Endothelial cell of umbilical vein (primary cell): ENCODE data around the gene DDA1. TPM values are rescaled to one million over a fixed set of nuclear protein-coding genes. Genes with fewer than 3 reads are reported as not detected.

Experiments
- BruUV-seq: library from RNA; stranded (reverse); fragments of 400-500 nt; replicated peaks from 2 replicates; lab custom pipeline; 2021; lab: Mats Ljungman, UMichigan
- CTCF ChIA-PET: fragments of 300-600, 350-600 bp; sonication (Branson Sonifier 250); formaldehyde crosslinking; loops from one replicate; lab custom pipeline; 2021; ENCODE audit warnings: antibody characterized with exemption, inconsistent platforms; lab: Charles Lee
- POLR2A ChIA-PET: fragments of 300-600, 350-600 bp; sonication (Branson Sonifier 250); formaldehyde crosslinking; loops from one replicate; lab custom pipeline; 2021; ENCODE audit warnings: antibody characterized with exemption, inconsistent platforms; lab: Charles Lee
- DNase-seq: peaks from one replicate; pipeline ENCODE4 v3.0.0-alpha.2; 2011; ENCODE audit warnings: low read depth, low spot score
- FAIRE-seq: peaks from 2 replicates; lab custom pipeline; 2011; peaks lifted over from hg19 to GRCh38; lab: Jason Lieb, UNC
- H2AFZ ChIP-seq: 2 replicates; pipeline ENCODE4 v1.6.0; 2012; ENCODE audit warnings: low read depth, low read length, control low read depth, inconsistent platforms
- H3K27ac ChIP-seq: 2 replicates; pipeline ENCODE4 v1.5.1; 2011; ENCODE audit warnings: low read depth, mild to moderate bottlenecking, control low read depth, low read length, moderate library complexity; ENCODE audit not compliant: insufficient read depth
- H3K27me3 ChIP-seq, 2 experiments: 2 replicates each; pipeline versions ENCODE4 v1.6.0 to v1.6.1; 2011; ENCODE audit warnings: low read length in 2 of 2, mixed read lengths in 1 of 2; ENCODE audit not compliant: control insufficient read depth in 2 of 2, insufficient read depth in 2 of 2
- H3K36me3 ChIP-seq, 2 experiments: 2 replicates in 1 of 2; 3 replicates in 1 of 2; pipeline ENCODE4 v1.5.1; 2011; ENCODE audit warnings: low read length in 2 of 2, mild to moderate bottlenecking in 1 of 2, moderate library complexity in 1 of 2; ENCODE audit not compliant: control insufficient read depth in 2 of 2, insufficient read depth in 2 of 2; ENCODE audit errors: extremely low read depth in 1 of 2
- H3K4me1 ChIP-seq: 3 replicates; pipeline ENCODE4 v1.5.1; 2011; ENCODE audit warnings: mild to moderate bottlenecking, low read length; ENCODE audit not compliant: control insufficient read depth, insufficient read depth; ENCODE audit errors: extremely low read depth
- H3K4me2 ChIP-seq: 2 replicates; pipeline ENCODE4 v1.6.1; 2011; ENCODE audit warnings: low read length, control low read depth, mixed read lengths; ENCODE audit not compliant: insufficient read depth
- H3K4me3 ChIP-seq, 3 experiments: fragments of 200-600 bp in 1 of 3; sonication (generic), shearing (Covaris generic) in 1 of 3; replicated peaks in 1 of 3; 2 replicates each; pipeline ENCODE4 v1.5.1; 2011 to 2016; ENCODE audit warnings: control low read depth in 3 of 3, low read length in 3 of 3, mild to moderate bottlenecking in 2 of 3, inconsistent platforms in 1 of 3, low read depth in 1 of 3, moderate library complexity in 1 of 3; ENCODE audit not compliant: insufficient read depth in 1 of 3
- H3K79me2 ChIP-seq: 2 replicates; pipeline ENCODE4 v1.6.0; 2012; ENCODE audit warnings: low read length, inconsistent platforms; ENCODE audit not compliant: control insufficient read depth, insufficient read depth
- H3K9ac ChIP-seq: replicated peaks from 2 replicates; pipeline ENCODE3; 2011; ENCODE audit warnings: low read length, control low read depth; ENCODE audit not compliant: insufficient read depth; ENCODE audit errors: extremely low read depth
- H3K9me1 ChIP-seq: replicated peaks from 3 replicates; pipeline ENCODE4 v1.6.0; 2011; ENCODE audit warnings: mild to moderate bottlenecking, low read length; ENCODE audit not compliant: control insufficient read depth, insufficient read depth; ENCODE audit errors: extremely low read depth
- H3K9me3 ChIP-seq: replicated peaks from 2 replicates; pipeline ENCODE4 v1.5.1; 2012; ENCODE audit warnings: low read length, inconsistent platforms; ENCODE audit not compliant: control insufficient read depth, insufficient read depth
- H4K20me1 ChIP-seq: replicated peaks from 2 replicates; pipeline ENCODE3; 2011; ENCODE audit warnings: mild to moderate bottlenecking, low read length; ENCODE audit not compliant: control insufficient read depth, insufficient read depth; ENCODE audit errors: extremely low read depth
- EZH2 ChIP-seq: IDR thresholded peaks from 2 replicates; pipeline ENCODE4 v1.6.1; 2012; ENCODE audit warnings: borderline replicate concordance, low read depth, mild to moderate bottlenecking, moderate library complexity, low read length, inconsistent platforms; ENCODE audit not compliant: severe bottlenecking
- FOS ChIP-seq: IDR thresholded peaks from 2 replicates; pipeline ENCODE4 v1.6.1; 2011; ENCODE audit warnings: mild to moderate bottlenecking, low read length, moderate library complexity, borderline replicate concordance; ENCODE audit not compliant: insufficient read depth
- GATA2 ChIP-seq: IDR thresholded peaks from 2 replicates; pipeline ENCODE4 v1.7.0; 2011; ENCODE audit warnings: low read depth, mild to moderate bottlenecking, moderate library complexity, mixed read lengths, low read length; ENCODE audit not compliant: insufficient read length, insufficient read depth
- JUN ChIP-seq: IDR thresholded peaks from 2 replicates; pipeline ENCODE4 v1.6.1; 2011; ENCODE audit warnings: borderline replicate concordance, low read depth; ENCODE audit not compliant: insufficient read length, insufficient read depth
- MYC ChIP-seq: IDR thresholded peaks from one replicate; pipeline ENCODE4 v1.6.1; 2011; ENCODE audit warnings: mild to moderate bottlenecking, low read depth, low read length
- POLR2A ChIP-seq: IDR thresholded peaks from 2 replicates; pipeline ENCODE4 v1.6.1; 2012; ENCODE audit warnings: low read depth, mild to moderate bottlenecking, control low read depth, low read length
- POLR2AphosphoS5 ChIP-seq: IDR thresholded peaks from 2 replicates; pipeline ENCODE4 v1.6.1; 2012; ENCODE audit warnings: low read depth, mild to moderate bottlenecking, control low read depth, low read length, moderate library complexity; ENCODE audit not compliant: insufficient read depth
- dilution Hi-C: fragments of 300-500 bp; cut with MboI; formaldehyde crosslinking; loops from one replicate; pipeline ENCODE4 v1.15.0; 2019; ENCODE audit warnings: low sequenced_read_pairs; ENCODE audit not compliant: extremely low pct_ligation_motif_present
- intact Hi-C: fragments of 100-400 bp; cut with micrococcal nuclease; formaldehyde crosslinking; loops from one replicate; pipeline ENCODE4 v1.10.0; 2022
- polyA plus RNA-seq, 4 experiments: library from polyadenylated mRNA; depleted of rRNA in 3 of 4; stranded (reverse) in 3 of 4; unstranded in 1 of 4; fragments of >200 nt; gene quantifications; 2 replicates each; pipeline versions ENCODE4 v1.2.1 to v1.2.3, GENCODE V29; 2011 to 2012; ENCODE audit warnings: missing spikeins in 1 of 4
- total RNA-seq: library from RNA; stranded (reverse); gene quantifications from 2 replicates; pipeline ENCODE4 v1.2.3, GENCODE V29; 2021
- TF ChIP-seq, protein P1 (sequence below): IDR thresholded peaks from 2 replicates; pipeline ENCODE4 v1.6.1; 2011; ENCODE audit not compliant: insufficient read depth, insufficient read length
- TF ChIP-seq, protein P2 (sequence below), 2 donors: IDR thresholded peaks; 1 replicate in 1 of 2; 2 replicates in 1 of 2; pipeline ENCODE4 v1.5.1; 2011; ENCODE audit warnings: low read length in 2 of 2, mild to moderate bottlenecking in 2 of 2, moderate library complexity in 2 of 2, control low read depth in 1 of 2, inconsistent platforms in 1 of 2, low read depth in 1 of 2; ENCODE audit not compliant: insufficient read depth in 1 of 2; ENCODE audit errors: extremely low read depth in 1 of 2

DDA1 gene
- total and polyA plus RNA-seq, 2 donors (not counting 3 experiments of a cell fraction or from before 2014, with no cell fraction given), result 52.9 to 64.7 TPM

DNA sequence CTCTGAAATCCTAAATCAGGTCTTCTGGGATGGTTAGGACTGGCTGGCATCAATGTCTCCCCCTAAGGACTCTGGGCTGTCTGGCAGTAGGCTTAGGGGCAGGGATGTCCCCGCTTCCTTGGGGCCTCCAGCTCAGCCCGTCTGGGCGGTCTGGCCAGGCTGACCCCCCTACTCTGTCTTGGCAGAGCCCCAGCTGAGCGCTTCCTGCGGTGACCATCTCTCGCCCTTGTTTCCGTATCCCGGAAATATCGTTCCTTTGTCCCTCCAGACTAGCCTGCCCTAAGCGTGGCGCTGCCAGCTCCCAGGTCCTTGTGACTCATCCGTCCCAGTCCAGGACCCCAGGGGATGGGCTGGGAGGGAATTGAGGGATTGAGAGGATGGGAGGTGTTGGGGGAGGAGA is 39.3 kb downstream of the DDA1 start:
- peak overlapping the region; percentile 63 for H3K27ac ChIP-seq
- CTCF ChIA-PET, result interaction anchor here (1.6 to 7.0 kb wide), 3 partner anchors 31 to 43 kb away, joined by 3 to 180 read pairs (median 12); no protein-coding TSS in a partner anchor
- peak overlapping the region; percentile 20 for H3K4me2 ChIP-seq
- TF ChIP-seq, protein P1, sequence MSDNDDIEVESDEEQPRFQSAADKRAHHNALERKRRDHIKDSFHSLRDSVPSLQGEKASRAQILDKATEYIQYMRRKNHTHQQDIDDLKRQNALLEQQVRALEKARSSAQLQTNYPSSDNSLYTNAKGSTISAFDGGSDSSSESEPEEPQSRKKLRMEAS, result no peak
- TF ChIP-seq, protein P2, sequence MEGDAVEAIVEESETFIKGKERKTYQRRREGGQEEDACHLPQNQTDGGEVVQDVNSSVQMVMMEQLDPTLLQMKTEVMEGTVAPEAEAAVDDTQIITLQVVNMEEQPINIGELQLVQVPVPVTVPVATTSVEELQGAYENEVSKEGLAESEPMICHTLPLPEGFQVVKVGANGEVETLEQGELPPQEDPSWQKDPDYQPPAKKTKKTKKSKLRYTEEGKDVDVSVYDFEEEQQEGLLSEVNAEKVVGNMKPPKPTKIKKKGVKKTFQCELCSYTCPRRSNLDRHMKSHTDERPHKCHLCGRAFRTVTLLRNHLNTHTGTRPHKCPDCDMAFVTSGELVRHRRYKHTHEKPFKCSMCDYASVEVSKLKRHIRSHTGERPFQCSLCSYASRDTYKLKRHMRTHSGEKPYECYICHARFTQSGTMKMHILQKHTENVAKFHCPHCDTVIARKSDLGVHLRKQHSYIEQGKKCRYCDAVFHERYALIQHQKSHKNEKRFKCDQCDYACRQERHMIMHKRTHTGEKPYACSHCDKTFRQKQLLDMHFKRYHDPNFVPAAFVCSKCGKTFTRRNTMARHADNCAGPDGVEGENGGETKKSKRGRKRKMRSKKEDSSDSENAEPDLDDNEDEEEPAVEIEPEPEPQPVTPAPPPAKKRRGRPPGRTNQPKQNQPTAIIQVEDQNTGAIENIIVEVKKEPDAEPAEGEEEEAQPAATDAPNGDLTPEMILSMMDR (IDR thresholded peaks at IDR 0.05; ENCODE audit: extremely low read depth in 1 of 2, insufficient read depth in 1 of 2, low read depth in 1 of 2, low read length in 2 of 2), result no peak
- TF ChIP-seq JUN (peak; percentile 62), EZH2 (no peak), FOS (peak; percentile 86), POLR2AphosphoS5 (peak; percentile 92), POLR2A (peak; percentile 48), GATA2 (peak; percentile 34), MYC (peak; percentile 31)
- no peaks in the 10 kb centered on the region for H3K36me3 ChIP-seq
- no peak overlapping the region for H2AFZ ChIP-seq
- no peak overlapping the region for H3K9ac ChIP-seq
- BruUV-seq, result no TSS peak
- FAIRE-seq, result peak; percentile 97
- H3K4me3 ChIP-seq, result no peak overlapping the region
- no peaks in the 10 kb centered on the region for H3K9me1 ChIP-seq
- peaks cover 38% of the 10 kb centered on the region for H3K4me1 ChIP-seq
- peak; percentile 92 for DNase-seq
- intact Hi-C loops, result no loop called here
- POLR2A ChIA-PET, result no interaction called here
- H3K79me2 ChIP-seq, result no peaks in the 10 kb centered on the region
- H3K27me3 ChIP-seq, result no peaks in the 10 kb centered on the region
- no peaks in the 10 kb centered on the region for H3K9me3 ChIP-seq
- dilution Hi-C loops, result no loop called here
- no peaks in the 10 kb centered on the region for H4K20me1 ChIP-seq
